HG02885 (cell line): ENCODE results near the gene CAT.

ENCODE experiments used
- ATAC-seq: cut with Tn5 transposase; IDR thresholded peaks from one replicate; pipeline ENCODE4 v1.9.1; 2021; ENCODE audit warnings: mild to moderate bottlenecking; ENCODE audit not compliant: unreplicated experiment, poor library complexity

CAT gene

GRCh38 chr11:34438529-34439507 lies at the start of gene CAT:
Gene CAT (plus strand): TSS chr11:34438934. CDS start chr11:34439014, 80 bp downstream.
- ATAC-seq, result peak; percentile 96

GRCh38 chr11:34394771-34395300 lies 43.9 kb upstream of the CAT start:
- ATAC-seq, result no peak

DNA sequence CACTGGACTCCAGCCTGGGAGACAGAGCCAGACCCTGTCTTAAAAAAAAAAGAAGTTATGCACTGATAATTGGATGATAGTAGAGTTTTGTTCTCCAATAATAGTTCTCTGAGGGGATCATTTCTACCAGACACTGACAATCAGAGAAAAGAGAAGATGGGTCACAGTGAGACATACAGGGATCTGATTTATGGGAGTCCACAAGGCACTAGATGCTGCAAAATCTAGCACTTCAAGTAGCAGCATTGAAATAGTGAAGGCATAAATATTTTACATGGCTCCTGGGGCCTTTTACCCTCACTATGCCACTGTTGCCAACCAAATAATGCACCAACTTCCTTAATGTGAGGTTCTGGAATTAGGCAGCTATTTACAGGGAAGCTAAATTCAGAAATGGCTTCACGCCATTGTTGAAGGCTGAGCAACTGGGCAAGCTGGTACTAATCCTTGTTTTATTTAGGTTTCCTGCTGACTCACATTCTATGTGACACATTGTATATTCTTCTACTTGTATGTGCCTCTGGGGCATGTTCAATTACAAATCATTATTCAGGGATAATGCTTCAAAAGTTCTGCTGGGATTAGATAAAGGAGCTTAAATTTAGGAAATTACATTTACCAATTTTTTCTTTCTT lies 42.7 kb upstream of the CAT start:
- ATAC-seq, result no peak

DNA sequence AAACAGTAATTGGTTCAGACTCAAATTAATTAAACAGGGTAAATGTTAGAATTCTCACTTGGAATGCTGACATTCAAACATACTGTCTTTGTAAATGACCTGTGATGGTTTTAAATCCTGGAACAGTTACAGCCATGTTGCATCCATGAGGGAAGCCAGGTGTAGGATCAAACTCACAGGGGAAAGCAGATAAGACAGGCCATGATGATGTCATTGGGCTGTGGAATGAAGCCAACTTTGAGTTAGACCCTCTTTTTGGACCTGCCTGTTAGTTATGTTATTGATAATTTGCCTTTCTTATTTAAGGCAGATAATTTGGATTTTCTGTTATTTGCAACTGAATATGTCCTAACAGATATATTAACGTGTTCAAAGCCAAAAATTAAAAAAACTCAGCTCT lies 41.6 kb upstream of the CAT start:
- no peak for ATAC-seq

DNA sequence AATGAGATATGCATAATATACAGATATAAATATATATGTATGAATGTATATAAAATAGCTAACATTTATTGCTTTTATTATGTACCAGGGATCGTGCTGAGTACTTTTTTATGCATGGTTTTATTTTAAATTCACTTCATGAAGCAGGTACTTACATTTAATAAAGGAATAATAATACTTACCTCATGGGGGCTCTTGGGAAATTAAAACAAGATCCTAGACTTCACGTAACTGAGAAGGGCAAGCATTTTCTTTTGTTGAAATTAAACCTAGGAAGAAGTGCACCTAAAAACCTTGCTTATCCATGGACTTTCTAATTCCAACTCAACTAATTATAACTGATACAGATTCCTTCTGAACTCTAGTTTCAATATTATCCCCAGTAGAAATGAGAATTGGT lies 40.9 kb upstream of the CAT start:
- no peak for ATAC-seq

DNA sequence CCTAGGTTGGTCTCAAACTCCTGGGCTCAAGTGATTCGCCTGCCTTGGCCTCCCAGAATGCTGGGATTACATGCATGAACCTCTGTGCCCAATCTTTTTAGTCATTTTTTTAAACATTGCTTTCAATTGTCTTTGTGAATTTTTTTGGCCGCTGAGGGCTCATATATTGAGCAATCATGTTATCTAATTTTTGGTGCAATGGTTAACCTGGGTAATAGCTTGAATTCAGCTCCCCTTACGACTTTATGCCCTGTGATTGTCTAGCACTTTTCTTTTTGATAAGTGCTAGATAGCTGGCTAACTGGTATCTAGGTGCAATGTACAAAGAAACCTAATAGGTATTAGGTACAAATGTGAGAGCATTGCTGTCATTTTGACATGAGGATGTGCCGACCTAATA lies 35.3 kb upstream of the CAT start:
- no peak for ATAC-seq

GRCh38 chr11:34404280-34404679 lies 34.5 kb upstream of the CAT start:
- ATAC-seq, result no peak

- ATAC-seq, result peak; percentile 63
Measured at GRCh38 chr11:34405079-34405858, 33.5 kb upstream of the CAT start.

GRCh38 chr11:34406413-34406812 lies 32.3 kb upstream of the CAT start:
- no peak for ATAC-seq

DNA sequence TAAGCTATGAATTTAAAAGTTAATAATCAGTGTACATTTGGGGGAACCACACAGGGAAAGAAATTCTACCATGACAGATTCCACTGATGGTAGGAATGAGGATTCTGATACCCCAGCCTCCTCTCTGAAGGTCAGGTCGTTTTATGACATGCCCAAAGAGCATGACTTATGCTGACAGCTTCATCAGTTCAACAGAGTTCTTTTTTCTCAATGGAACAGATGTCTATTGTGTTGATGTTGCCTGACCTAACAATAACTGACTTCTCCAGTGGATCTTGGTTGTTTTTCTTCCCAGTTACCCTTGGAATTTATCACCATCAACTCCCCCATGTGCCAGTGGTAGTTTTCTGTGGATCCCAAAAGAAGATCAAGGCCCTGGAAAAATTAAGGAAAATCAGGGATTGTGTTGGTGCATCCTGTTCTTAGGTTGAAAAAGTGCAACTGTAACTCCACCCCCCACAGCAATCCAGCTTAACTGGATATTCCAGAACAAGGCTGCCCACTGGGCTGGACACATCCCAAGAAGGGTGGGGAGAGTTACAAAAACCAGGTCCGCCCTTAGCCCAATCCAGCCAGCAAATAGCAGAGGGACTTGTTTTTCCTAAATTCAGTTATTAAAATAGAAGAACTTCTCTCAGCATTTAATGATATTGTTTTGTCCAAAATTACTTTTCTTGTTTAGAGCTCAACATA lies 31.5 kb upstream of the CAT start:
- no peak for ATAC-seq

- no peak for ATAC-seq
Measured at GRCh38 chr11:34408580-34409172, 30.1 kb upstream of the CAT start.

DNA sequence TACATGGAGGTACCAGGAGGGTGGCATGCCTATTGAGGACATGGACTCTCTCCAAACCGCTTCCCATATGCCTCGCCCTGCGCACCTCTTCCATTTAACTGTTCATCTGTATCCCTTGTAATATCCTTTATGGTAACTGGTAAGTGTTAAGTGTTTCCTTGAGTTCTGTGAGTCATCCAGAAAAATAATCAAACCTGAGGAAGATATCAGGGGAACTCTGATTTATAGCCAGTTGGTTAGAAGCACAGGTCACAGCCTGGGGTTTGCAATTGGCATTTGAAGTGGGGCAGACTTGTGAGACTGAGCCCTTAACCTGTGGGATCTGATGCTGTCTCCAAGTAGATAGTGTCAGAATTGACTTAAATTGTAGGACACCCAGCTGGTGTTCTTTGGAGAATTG lies 27.6 kb upstream of the CAT start:
- ATAC-seq, result no peak

GRCh38 chr11:34411791-34412190 lies 26.9 kb upstream of the CAT start:
- ATAC-seq, result no peak

- no peak for ATAC-seq
Measured at GRCh38 chr11:34413263-34413662, 25.5 kb upstream of the CAT start.

GRCh38 chr11:34415538-34415937 lies 23.2 kb upstream of the CAT start:
- no peak for ATAC-seq

- no peak for ATAC-seq
Measured at GRCh38 chr11:34416088-34416487, 22.6 kb upstream of the CAT start.

GRCh38 chr11:34416766-34417165 lies 22.0 kb upstream of the CAT start:
- no peak for ATAC-seq

DNA sequence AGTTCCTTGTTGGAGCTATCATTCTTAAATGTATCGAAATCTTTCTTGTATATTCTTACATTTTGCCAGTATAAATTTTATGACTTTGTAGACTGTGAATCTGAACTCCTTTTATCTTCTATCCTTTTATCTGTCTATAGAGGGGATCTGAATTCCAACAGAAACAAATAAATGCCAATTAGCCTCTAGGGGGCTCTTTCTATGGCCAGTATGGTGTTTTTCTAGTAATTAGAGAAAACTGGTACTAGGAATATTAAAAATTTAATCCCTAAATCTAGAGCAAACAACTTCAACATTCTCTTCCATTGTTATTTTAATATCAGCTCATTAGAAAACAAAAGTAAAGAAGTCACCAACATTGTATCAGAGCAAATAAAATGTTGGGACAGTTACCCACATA lies 21.5 kb upstream of the CAT start:
- ATAC-seq, result no peak

GRCh38 chr11:34419158-34419557 lies 19.6 kb upstream of the CAT start:
- no peak for ATAC-seq

DNA sequence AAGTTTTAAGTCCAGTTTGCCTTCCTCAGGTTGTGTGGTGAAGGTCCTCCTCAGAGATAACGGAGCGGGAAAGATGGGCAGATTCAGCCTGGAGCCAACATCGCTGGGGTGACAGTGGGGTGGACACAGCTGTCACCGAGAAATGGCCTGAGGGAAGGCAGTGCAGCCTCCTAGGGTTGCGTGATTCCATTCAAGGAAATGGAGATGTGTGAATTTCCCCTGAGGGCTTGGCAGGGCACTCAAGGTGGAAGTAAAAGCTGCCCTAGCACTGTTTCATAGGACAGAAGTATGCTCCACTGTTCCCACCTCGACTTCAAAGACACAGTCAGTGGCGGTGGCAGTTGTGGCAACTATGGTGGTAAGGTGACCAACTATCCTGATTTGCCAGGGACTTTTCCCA lies 15.4 kb upstream of the CAT start:
- no peak for ATAC-seq
